HG02610 (cell line): ENCODE data around the gene METTL21A.

ENCODE experiments used
- ATAC-seq: cut with Tn5 transposase; IDR thresholded peaks from one replicate; pipeline ENCODE4 v1.9.1; 2021; ENCODE audit warnings: mild to moderate bottlenecking, moderate library complexity; ENCODE audit not compliant: unreplicated experiment

METTL21A gene

GRCh38 chr2:207624185-207625013 is 795 bp downstream of the METTL21A start:
- ATAC-seq = peak; percentile 37

- ATAC-seq = no peak
Observed at GRCh38 chr2:207621501-207622039, 3.6 kb downstream of the METTL21A start.

DNA sequence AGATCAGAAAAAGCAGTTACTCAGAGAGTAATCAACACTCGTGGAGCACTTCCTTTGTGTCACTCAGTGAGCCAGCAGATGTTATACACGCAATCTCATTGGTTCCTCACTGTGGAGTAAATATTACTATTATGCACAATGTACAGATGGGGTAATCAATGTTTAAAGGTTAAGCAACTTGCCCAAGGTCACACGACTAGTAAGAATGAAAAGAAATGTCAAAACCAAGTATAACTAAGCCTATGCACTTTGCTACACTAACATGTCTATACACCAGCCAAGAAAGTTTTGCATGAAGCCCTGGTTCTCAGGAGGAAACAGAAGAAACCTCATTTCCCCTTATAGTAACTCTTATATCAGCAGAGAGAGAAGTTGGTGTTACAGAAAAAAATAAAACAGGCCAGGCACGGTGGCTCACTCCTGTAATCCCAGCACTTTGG is 5.4 kb downstream of the METTL21A start:
- peak; percentile 32 for ATAC-seq

DNA sequence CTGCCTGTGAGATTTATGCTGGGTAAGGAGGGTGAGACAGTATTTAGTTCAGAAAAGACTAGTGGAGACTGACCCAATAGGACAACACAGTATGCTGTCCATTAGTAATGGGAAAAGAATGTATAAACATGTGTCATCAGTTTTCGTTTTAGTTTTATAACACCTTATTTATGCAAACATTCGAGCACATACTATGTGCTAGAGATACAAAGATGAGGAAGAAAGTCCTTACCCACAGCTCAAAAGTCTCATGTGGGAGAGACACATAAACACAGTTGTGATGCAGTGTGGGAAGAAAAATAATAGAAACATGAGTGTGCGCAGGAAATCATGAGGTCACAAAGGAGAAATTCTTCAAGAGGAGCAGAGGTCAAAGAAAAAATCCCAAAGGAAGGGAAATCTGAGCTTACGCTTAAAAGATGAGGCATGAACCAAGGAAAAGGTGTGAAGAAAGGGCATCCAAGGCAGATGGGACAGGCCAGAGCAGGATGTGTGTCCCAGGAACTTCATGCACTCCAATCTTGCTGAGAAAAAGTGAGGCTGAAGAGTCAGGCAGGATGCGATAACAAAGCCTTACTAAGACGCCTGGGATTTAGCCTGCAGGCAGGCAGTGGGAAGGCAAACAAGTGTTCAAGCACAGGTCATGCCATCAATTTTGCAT is 8.1 kb downstream of the METTL21A start:
- ATAC-seq = no peak

DNA sequence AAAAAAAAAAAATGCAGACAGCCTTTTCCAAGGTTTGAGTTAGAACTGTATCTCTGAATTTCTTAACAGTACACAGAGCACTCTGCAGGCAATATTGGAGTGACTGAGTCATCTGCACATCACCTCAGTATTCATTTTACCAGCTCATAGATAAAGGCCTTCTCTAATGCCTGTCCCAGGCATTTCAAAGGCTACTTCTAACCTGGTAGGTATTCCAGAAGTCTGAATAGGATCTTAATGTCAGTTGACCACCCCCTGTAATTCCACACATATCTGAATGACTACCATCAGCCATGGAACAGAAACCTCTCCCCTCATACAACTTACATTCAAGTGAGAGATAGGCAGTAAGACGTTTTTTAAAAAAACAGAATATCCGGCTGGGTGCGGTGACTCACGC is 9.0 kb downstream of the METTL21A start:
- ATAC-seq = no peak

- ATAC-seq = no peak
Observed at GRCh38 chr2:207614824-207615223, 10.4 kb downstream of the METTL21A start.

DNA sequence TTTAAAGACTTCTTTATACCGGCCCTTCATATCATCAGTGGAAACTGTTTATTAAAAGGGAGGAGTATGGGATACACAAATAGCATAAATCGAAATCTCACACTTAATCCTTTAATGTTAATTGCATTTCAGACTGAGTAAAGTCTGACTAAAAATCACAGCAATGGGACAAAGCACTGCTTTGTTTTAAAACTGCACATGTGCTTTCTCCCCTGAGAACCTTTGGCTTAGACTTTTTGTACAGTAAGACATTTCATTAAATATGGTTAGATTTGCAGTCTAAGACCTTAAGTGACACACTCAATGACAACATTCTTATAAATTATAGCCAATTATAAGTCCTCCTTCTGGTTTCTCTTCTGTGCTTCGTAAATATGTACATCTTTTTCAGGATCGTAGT is 12.5 kb downstream of the METTL21A start:
- no peak for ATAC-seq

- no peak for ATAC-seq
Observed at GRCh38 chr2:207606829-207607228, 18.4 kb downstream of the METTL21A start.

DNA sequence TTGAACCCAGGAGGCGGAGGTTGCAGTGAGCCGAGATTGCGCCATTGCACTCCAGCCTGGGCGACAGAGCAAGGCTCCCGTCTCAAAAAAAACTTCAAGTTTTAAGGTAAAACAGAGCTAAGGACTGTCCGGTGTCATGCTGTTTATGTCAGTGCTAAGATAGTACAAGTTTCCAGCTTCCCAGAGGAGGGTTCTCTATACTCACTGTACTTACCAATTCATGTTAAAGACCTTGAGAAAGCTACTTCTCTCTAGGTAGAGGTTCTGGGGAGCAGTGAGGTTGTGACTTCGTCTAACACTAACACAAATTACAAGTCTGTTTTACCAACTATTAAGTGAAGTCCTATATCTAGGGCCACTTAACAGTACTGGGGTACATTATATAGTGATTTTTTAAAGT is 18.8 kb downstream of the METTL21A start:
- ATAC-seq = no peak

- ATAC-seq = no peak
Observed at GRCh38 chr2:207603486-207603885, 21.7 kb downstream of the METTL21A start.

DNA sequence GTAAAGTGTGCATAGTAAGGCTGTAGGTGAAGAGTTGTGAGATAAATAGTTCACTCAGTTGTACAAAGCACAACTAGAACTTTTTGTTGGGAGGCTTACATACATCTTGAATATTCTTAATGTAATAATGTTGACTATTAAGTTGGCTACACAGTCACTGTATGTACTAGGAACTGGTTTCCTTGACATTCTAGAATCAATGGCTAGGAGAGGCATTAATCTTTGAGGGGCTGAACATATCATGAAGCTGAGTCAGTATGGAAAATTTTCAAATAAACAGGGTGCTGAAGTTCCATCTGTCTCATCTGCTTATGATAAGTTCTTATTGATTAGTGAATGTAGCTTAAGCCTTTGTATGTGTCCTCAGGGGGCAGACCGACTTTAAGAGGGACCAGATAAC is 23.4 kb downstream of the METTL21A start:
- no peak for ATAC-seq

GRCh38 chr2:207600231-207600630 is 25.0 kb downstream of the METTL21A start:
- no peak for ATAC-seq

GRCh38 chr2:207599636-207600035 is 25.6 kb downstream of the METTL21A start:
- ATAC-seq = no peak

DNA sequence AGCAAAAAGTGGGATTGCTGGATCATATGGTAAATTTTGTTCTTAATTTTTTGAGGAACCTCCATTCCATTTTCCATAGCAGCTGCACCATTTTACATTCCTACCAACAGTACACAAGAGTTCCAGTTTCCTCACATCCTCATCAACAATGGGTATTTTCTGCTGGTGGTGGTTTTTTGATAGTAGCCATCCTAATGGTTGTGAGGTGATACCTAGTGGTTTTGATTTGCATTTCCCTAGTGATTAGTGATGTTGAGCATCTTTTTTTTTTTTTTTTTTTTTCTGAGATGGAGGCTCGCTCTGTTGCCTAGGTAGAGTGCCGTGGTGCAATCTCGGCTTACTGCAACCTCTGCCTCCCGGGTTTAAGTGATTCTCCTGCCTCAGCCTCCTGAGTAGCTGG is 30.5 kb downstream of the METTL21A start:
- no peak for ATAC-seq

GRCh38 chr2:207594264-207594663 is 30.9 kb downstream of the METTL21A start:
- no peak for ATAC-seq

GRCh38 chr2:207593277-207593676 is 31.9 kb downstream of the METTL21A start:
- ATAC-seq = no peak

- no peak for ATAC-seq
Observed at GRCh38 chr2:207589143-207589542, 36.1 kb downstream of the METTL21A start.

- no peak for ATAC-seq
Observed at GRCh38 chr2:207587305-207587704, 37.9 kb downstream of the METTL21A start.

DNA sequence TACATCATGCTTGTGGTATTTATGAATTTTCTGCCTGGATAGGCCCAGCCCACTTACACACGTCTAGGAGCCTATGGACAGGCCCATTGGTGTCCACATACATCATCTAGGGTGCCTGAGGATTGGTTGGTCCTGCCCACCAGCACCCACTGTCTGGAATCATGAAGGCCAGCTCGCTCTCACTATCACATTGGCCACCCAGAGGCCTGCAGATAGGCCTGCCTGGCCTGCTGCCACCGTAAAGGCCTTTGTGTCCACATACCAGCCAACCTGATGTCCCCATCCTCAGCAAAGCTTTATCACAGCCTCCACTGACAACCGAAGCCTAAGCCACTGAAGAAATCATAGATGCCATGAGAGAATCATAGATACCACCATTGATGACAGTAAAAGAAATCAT is 40.2 kb downstream of the METTL21A start:
- ATAC-seq = no peak

DNA sequence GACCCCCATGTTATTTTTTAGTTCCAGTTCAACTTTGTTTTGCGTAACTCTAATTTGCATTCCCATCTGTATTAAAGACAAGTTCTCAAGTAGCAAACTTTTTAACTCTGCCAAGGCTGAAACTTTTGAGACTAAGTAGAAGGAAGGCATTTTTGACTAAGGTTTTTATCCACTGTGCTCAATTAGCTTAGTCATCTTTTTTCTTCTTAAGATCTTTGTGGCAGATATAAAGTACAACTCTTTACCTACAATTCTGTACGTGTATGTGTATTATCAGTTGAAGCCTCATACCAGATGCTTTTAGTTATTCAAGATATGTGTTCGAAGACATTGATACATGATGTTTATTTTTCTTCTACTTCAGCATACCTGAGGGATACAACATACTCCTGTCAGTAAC is 53.8 kb downstream of the METTL21A start:
- ATAC-seq = no peak

- ATAC-seq = no peak
Observed at GRCh38 chr2:207567671-207568070, 57.5 kb downstream of the METTL21A start.
